ENCODE results near the gene CMIP.

Gene CMIP

GRCh38 chr16:81676883-81677737 lies 232.5 kb downstream of the CMIP start:
- H3K4me3 ChIP-seq (ENCODE audit: insufficient read length, low read depth): no peak overlapping the region
- TF ChIP-seq ZNF274 (IDR thresholded peaks at IDR 0.05; ENCODE audit: low read depth, low read length): no peak
- no peak for TF ChIP-seq SUZ12 (IDR thresholded peaks at IDR 0.05; ENCODE audit: extremely low read depth, insufficient read depth, insufficient read length)
- TF ChIP-seq YY1 (IDR thresholded peaks at IDR 0.05; ENCODE audit: insufficient read depth, insufficient read length): no peak

GRCh38 chr16:81678326-81679095 lies 233.9 kb downstream of the CMIP start:
- no peak overlapping the region for H3K9ac ChIP-seq (ENCODE audit: insufficient read length, low read depth)
- TF ChIP-seq SUZ12 (IDR thresholded peaks at IDR 0.05; ENCODE audit: extremely low read depth, insufficient read depth, insufficient read length): no peak
- no peak for TF ChIP-seq YY1 (IDR thresholded peaks at IDR 0.05; ENCODE audit: insufficient read depth, insufficient read length)
- TF ChIP-seq ZNF274 (IDR thresholded peaks at IDR 0.05; ENCODE audit: low read depth, low read length): no peak
- H3K27me3 ChIP-seq (ENCODE audit: insufficient read depth, insufficient read length): no peaks in the 10 kb centered on the region
- H3K4me3 ChIP-seq (ENCODE audit: insufficient read length, low read depth): no peak overlapping the region
- H3K9me3 ChIP-seq (ENCODE audit: insufficient read depth, low read length): no peaks in the 10 kb centered on the region
- DNase-seq (ENCODE audit: low read depth, low spot score): no peak
- peaks cover 3% of the 10 kb centered on the region for H3K4me1 ChIP-seq (ENCODE audit: insufficient read depth, insufficient read length)
- H3K36me3 ChIP-seq (ENCODE audit: insufficient read depth, insufficient read length, low read length): peaks cover 62% of the 10 kb centered on the region

More at GRCh38 chr16:81676883-81677737, 232.5 kb downstream of the CMIP start:
- Histone ChIP-seq H3K36me3 (ENCODE audit: insufficient read depth, insufficient read length, low read length) (peaks cover 72% of the 10 kb centered on the region), H3K9ac (ENCODE audit: insufficient read length, low read depth) (no peak overlapping the region), H3K9me3 (ENCODE audit: insufficient read depth, low read length) (no peaks in the 10 kb centered on the region), H3K4me1 (ENCODE audit: insufficient read depth, insufficient read length) (peaks cover 3% of the 10 kb centered on the region), H3K27me3 (ENCODE audit: insufficient read depth, insufficient read length) (no peaks in the 10 kb centered on the region)
- no peak for DNase-seq (ENCODE audit: low read depth, low spot score)

- DNase-seq (ENCODE audit: low read depth, low spot score): no peak
- Histone ChIP-seq H3K36me3 (ENCODE audit: insufficient read depth, insufficient read length, low read length) (peaks cover 59% of the 10 kb centered on the region), H3K9me3 (ENCODE audit: insufficient read depth, low read length) (no peaks in the 10 kb centered on the region), H3K4me1 (ENCODE audit: insufficient read depth, insufficient read length) (peaks cover 3% of the 10 kb centered on the region), H3K4me3 (ENCODE audit: insufficient read length, low read depth) (no peak overlapping the region), H3K27me3 (ENCODE audit: insufficient read depth, insufficient read length) (no peaks in the 10 kb centered on the region), H3K9ac (ENCODE audit: insufficient read length, low read depth) (no peak overlapping the region)
- no peak for TF ChIP-seq YY1 (IDR thresholded peaks at IDR 0.05; ENCODE audit: insufficient read depth, insufficient read length)
- no peak for TF ChIP-seq SUZ12 (IDR thresholded peaks at IDR 0.05; ENCODE audit: extremely low read depth, insufficient read depth, insufficient read length)
- no peak for TF ChIP-seq ZNF274 (IDR thresholded peaks at IDR 0.05; ENCODE audit: low read depth, low read length)
Measured at GRCh38 chr16:81679721-81680430, 235.3 kb downstream of the CMIP start.

GRCh38 chr16:81680444-81681275 lies 236.1 kb downstream of the CMIP start:
- Histone ChIP-seq H3K27me3 (ENCODE audit: insufficient read depth, insufficient read length) (no peaks in the 10 kb centered on the region), H3K4me3 (ENCODE audit: insufficient read length, low read depth) (no peak overlapping the region), H3K9me3 (ENCODE audit: insufficient read depth, low read length) (no peaks in the 10 kb centered on the region), H3K36me3 (ENCODE audit: insufficient read depth, insufficient read length, low read length) (peaks cover 62% of the 10 kb centered on the region), H3K4me1 (ENCODE audit: insufficient read depth, insufficient read length) (peaks cover 3% of the 10 kb centered on the region), H3K9ac (ENCODE audit: insufficient read length, low read depth) (no peak overlapping the region)
- TF ChIP-seq YY1 (IDR thresholded peaks at IDR 0.05; ENCODE audit: insufficient read depth, insufficient read length) (no peak), ZNF274 (IDR thresholded peaks at IDR 0.05; ENCODE audit: low read depth, low read length) (no peak), SUZ12 (IDR thresholded peaks at IDR 0.05; ENCODE audit: extremely low read depth, insufficient read depth, insufficient read length) (no peak)
- DNase-seq (ENCODE audit: low read depth, low spot score): no peak

- Histone ChIP-seq H3K27me3 (ENCODE audit: insufficient read depth, insufficient read length) (no peaks in the 10 kb centered on the region), H3K36me3 (ENCODE audit: insufficient read depth, insufficient read length, low read length) (peaks cover 62% of the 10 kb centered on the region), H3K9ac (ENCODE audit: insufficient read length, low read depth) (no peak overlapping the region), H3K4me3 (ENCODE audit: insufficient read length, low read depth) (no peak overlapping the region), H3K9me3 (ENCODE audit: insufficient read depth, low read length) (no peaks in the 10 kb centered on the region), H3K4me1 (ENCODE audit: insufficient read depth, insufficient read length) (no peaks in the 10 kb centered on the region)
- no peak for DNase-seq (ENCODE audit: low read depth, low spot score)
- TF ChIP-seq YY1 (IDR thresholded peaks at IDR 0.05; ENCODE audit: insufficient read depth, insufficient read length) (no peak), SUZ12 (IDR thresholded peaks at IDR 0.05; ENCODE audit: extremely low read depth, insufficient read depth, insufficient read length) (no peak), ZNF274 (IDR thresholded peaks at IDR 0.05; ENCODE audit: low read depth, low read length) (no peak)
Measured at GRCh38 chr16:81681311-81681710, 236.7 kb downstream of the CMIP start.

GRCh38 chr16:81684242-81684837 lies 239.7 kb downstream of the CMIP start:
- Histone ChIP-seq H3K4me1 (ENCODE audit: insufficient read depth, insufficient read length) (peaks cover 10% of the 10 kb centered on the region), H3K9ac (ENCODE audit: insufficient read length, low read depth) (no peak overlapping the region), H3K36me3 (ENCODE audit: insufficient read depth, insufficient read length, low read length) (peaks cover 44% of the 10 kb centered on the region), H3K9me3 (ENCODE audit: insufficient read depth, low read length) (no peaks in the 10 kb centered on the region), H3K27me3 (ENCODE audit: insufficient read depth, insufficient read length) (no peaks in the 10 kb centered on the region), H3K4me3 (ENCODE audit: insufficient read length, low read depth) (no peak overlapping the region)
- no peak for DNase-seq (ENCODE audit: low read depth, low spot score)
- TF ChIP-seq ZNF274 (IDR thresholded peaks at IDR 0.05; ENCODE audit: low read depth, low read length): no peak
- no peak for TF ChIP-seq YY1 (IDR thresholded peaks at IDR 0.05; ENCODE audit: insufficient read depth, insufficient read length)
- no peak for TF ChIP-seq SUZ12 (IDR thresholded peaks at IDR 0.05; ENCODE audit: extremely low read depth, insufficient read depth, insufficient read length)

Data from NT2/D1 (cell line).